B cell (primary cell): ENCODE data around the gene B9D1. TPM values are rescaled to one million over a fixed set of nuclear protein-coding genes. Genes with fewer than 3 reads are reported as not detected.

Experiments used
- ATAC-seq: fragments of 200-7000 bp; cut with Tn5 transposase; one replicate; pipeline ENCODE4 v1.10.0; 2021; ENCODE audit warnings: low read depth, mild to moderate bottlenecking, moderate number of reproducible peaks, moderate library complexity
- CTCF ChIA-PET: fragments of 350-600 bp; sonication (Branson Sonifier 250); formaldehyde crosslinking; loops from one replicate; lab custom pipeline; 2021; ENCODE audit warnings: antibody characterized with exemption, inconsistent platforms; lab: Charles Lee
- POLR2A ChIA-PET: fragments of 350-600 bp; sonication (Branson Sonifier 250); formaldehyde crosslinking; loops from one replicate; lab custom pipeline; 2021; ENCODE audit warnings: antibody characterized with exemption; lab: Charles Lee
- DNase-seq: peaks from one replicate; pipeline ENCODE4 v3.0.0; 2013
- H2AFZ ChIP-seq: 2 replicates; pipeline ENCODE4 v1.6.1; 2012; ENCODE audit warnings: mild to moderate bottlenecking, low read depth, low read length; ENCODE audit not compliant: insufficient read depth, poor library complexity, severe bottlenecking
- H3K27ac ChIP-seq, 2 donors: 1 replicate in 1 of 2; 2 replicates in 1 of 2; pipeline ENCODE4 v1.5.1; 2012 to 2013; ENCODE audit warnings: low read length in 2 of 2, mild to moderate bottlenecking in 2 of 2, moderate library complexity in 1 of 2
- H3K27me3 ChIP-seq, 4 experiments: fragments of 200-600 bp in 1 of 4; sonication (generic) in 1 of 4; replicated peaks in 1 of 4; 1 replicate in 2 of 4; 2 replicates in 2 of 4; pipeline versions ENCODE4 v1.6.1 to v1.7.0; 2013 to 2016; ENCODE audit warnings: low read length in 3 of 4, mild to moderate bottlenecking in 2 of 4, mixed read lengths in 1 of 4, moderate library complexity in 1 of 4; ENCODE audit not compliant: insufficient read depth in 4 of 4, control insufficient read depth in 3 of 4; ENCODE audit errors: control extremely low read depth in 1 of 4
- H3K36me3 ChIP-seq, 2 experiments: replicated peaks in 1 of 2; 1 replicate in 1 of 2; 2 replicates in 1 of 2; pipeline versions ENCODE4 v1.6.1 to v1.7.1; 2013; ENCODE audit warnings: low read length in 1 of 2; ENCODE audit not compliant: insufficient read depth in 2 of 2, control insufficient read depth in 1 of 2; ENCODE audit errors: control extremely low read depth in 1 of 2, extremely low read depth in 1 of 2
- H3K4me1 ChIP-seq, 2 donors: fragments of 200-600 bp in 1 of 2; sonication (generic) in 1 of 2; 1 replicate in 1 of 2; 2 replicates in 1 of 2; pipeline versions ENCODE4 v1.5.1 to v1.6.1; 2013 to 2017; ENCODE audit warnings: low read length in 2 of 2; ENCODE audit not compliant: control insufficient read depth in 2 of 2, insufficient read depth in 2 of 2
- H3K4me2 ChIP-seq: replicated peaks from 2 replicates; pipeline ENCODE3; 2012; ENCODE audit warnings: mild to moderate bottlenecking, low read depth, low read length; ENCODE audit not compliant: poor library complexity, severe bottlenecking
- H3K4me3 ChIP-seq, 5 experiments: fragments of 200-600 bp in 1 of 5; sonication (generic) in 1 of 5; 1 replicate in 3 of 5; 2 replicates in 2 of 5; pipeline versions ENCODE4 v1.5.1 to v1.7.0; 2011 to 2016; ENCODE audit warnings: low read length in 4 of 5, mild to moderate bottlenecking in 4 of 5, low read depth in 2 of 5, control low read depth in 1 of 5, moderate library complexity in 1 of 5; ENCODE audit not compliant: insufficient read depth in 1 of 5; ENCODE audit errors: control extremely low read depth in 1 of 5, extremely low read depth in 1 of 5
- H3K79me2 ChIP-seq: fragments of 200-600 bp; sonication (generic); one replicate; pipeline ENCODE4 v1.6.0; 2016; ENCODE audit warnings: low read length; ENCODE audit not compliant: control insufficient read depth, insufficient read depth
- H3K9ac ChIP-seq: fragments of 200-600 bp; sonication (generic); 2 replicates; pipeline ENCODE4 v1.6.1; 2017; ENCODE audit warnings: mild to moderate bottlenecking, low read length, moderate library complexity
- H3K9me3 ChIP-seq, 3 donors: one replicate each; pipeline versions ENCODE4 v1.6.1 to v1.7.1; 2013; ENCODE audit warnings: low read length in 2 of 3; ENCODE audit not compliant: control insufficient read depth in 2 of 3, insufficient read depth in 1 of 3; ENCODE audit errors: control extremely low read depth in 1 of 3
- H4K20me1 ChIP-seq: 2 replicates; pipeline ENCODE4 v1.6.0; 2012; ENCODE audit warnings: mild to moderate bottlenecking, low read length; ENCODE audit not compliant: insufficient read depth, control insufficient read depth, poor library complexity, severe bottlenecking
- H3K27ac Mint-ChIP-seq: one replicate; pipeline ENCODE4 v1.8.0; 2021; ENCODE audit warnings: mixed read lengths
- H3K27me3 Mint-ChIP-seq: one replicate; pipeline ENCODE4 v1.8.0; 2021; ENCODE audit warnings: mixed read lengths
- H3K4me1 Mint-ChIP-seq: one replicate; pipeline ENCODE4 v1.8.0; 2021; ENCODE audit warnings: mixed read lengths
- H3K4me3 Mint-ChIP-seq: one replicate; pipeline ENCODE4 v1.8.0; 2021; ENCODE audit warnings: mixed read lengths
- H3K9me3 Mint-ChIP-seq: one replicate; pipeline ENCODE4 v1.8.0; 2022; ENCODE audit warnings: mixed read lengths; ENCODE audit not compliant: insufficient read depth
- EZH2 ChIP-seq: IDR thresholded peaks from 2 replicates; pipeline ENCODE4 v1.6.1; 2012; ENCODE audit warnings: borderline replicate concordance, low read depth, mild to moderate bottlenecking, moderate library complexity, low read length; ENCODE audit not compliant: insufficient read depth, poor library complexity, severe bottlenecking
- WGBS: methylation state at CpG from one replicate; pipeline ENCODE4 v1.1.5; 2013; ENCODE audit warnings: missing lambda C conversion rate; ENCODE audit not compliant: insufficient coverage; 5-methylcytosine and 5-hydroxymethylcytosine counted together
- intact Hi-C: fragments of 100-400 bp; cut with micrococcal nuclease; formaldehyde crosslinking; loops from one replicate; pipeline ENCODE4 v1.10.0; 2022
- polyA plus RNA-seq: library from polyadenylated mRNA; depleted of rRNA; stranded (reverse); fragments of >200 nt; gene quantifications from 2 replicates; pipeline ENCODE4 v1.2.3, GENCODE V29; 2012
- total RNA-seq, 2 donors: library from RNA; stranded (reverse); fragments of 120-200 nt in 1 of 2; gene quantifications; 1 replicate in 1 of 2; 2 replicates in 1 of 2; pipeline versions ENCODE4 v1.2.3 to v1.2.4, GENCODE V29; 2013 to 2022
- TF ChIP-seq, protein P1 (sequence below): fragments of 200-600 bp; IDR thresholded peaks from one replicate; pipeline ENCODE4 v1.8.0; 2022; ENCODE audit warnings: antibody characterized with exemption, mild to moderate bottlenecking

Gene B9D1
- total and polyA plus RNA-seq, 2 donors (not counting 1 experiment from before 2014, with no cell fraction given): 2.5 to 6.9 TPM

GRCh38 chr17:19316761-19317358, 45.7 kb downstream of the B9D1 start:
- Histone ChIP-seq H3K27ac (no peak overlapping the region), H3K79me2 (peaks cover 5% of the 10 kb centered on the region), H3K4me1 (peaks cover 0 to 4% of the 10 kb centered on the region in 2 donors), H3K27me3 (peaks cover 0 to 24% (median 0%) of the 10 kb centered on the region in 4 experiments), H3K4me2 (no peak overlapping the region), H3K9me3 (peaks cover 0 to under 1% (median 0%) of the 10 kb centered on the region in 3 donors), H3K9ac (no peak overlapping the region), H4K20me1 (no peaks in the 10 kb centered on the region), H3K4me3 (no peak overlapping the region), H3K36me3 (peaks cover 0 to 13% of the 10 kb centered on the region in 2 experiments), H2AFZ (no peak overlapping the region)
- DNase-seq (no peak), ATAC-seq (no peak)
- Mint-ChIP-seq H3K27ac (no peak overlapping the region), H3K4me3 (no peak overlapping the region), H3K4me1 (peaks cover 7% of the 10 kb centered on the region), H3K27me3 (peaks cover 6% of the 10 kb centered on the region), H3K9me3 (no peaks in the 10 kb centered on the region)
- WGBS: 80% methylated on average over 1 of the region's 3 CpGs
- TF ChIP-seq, protein P1, sequence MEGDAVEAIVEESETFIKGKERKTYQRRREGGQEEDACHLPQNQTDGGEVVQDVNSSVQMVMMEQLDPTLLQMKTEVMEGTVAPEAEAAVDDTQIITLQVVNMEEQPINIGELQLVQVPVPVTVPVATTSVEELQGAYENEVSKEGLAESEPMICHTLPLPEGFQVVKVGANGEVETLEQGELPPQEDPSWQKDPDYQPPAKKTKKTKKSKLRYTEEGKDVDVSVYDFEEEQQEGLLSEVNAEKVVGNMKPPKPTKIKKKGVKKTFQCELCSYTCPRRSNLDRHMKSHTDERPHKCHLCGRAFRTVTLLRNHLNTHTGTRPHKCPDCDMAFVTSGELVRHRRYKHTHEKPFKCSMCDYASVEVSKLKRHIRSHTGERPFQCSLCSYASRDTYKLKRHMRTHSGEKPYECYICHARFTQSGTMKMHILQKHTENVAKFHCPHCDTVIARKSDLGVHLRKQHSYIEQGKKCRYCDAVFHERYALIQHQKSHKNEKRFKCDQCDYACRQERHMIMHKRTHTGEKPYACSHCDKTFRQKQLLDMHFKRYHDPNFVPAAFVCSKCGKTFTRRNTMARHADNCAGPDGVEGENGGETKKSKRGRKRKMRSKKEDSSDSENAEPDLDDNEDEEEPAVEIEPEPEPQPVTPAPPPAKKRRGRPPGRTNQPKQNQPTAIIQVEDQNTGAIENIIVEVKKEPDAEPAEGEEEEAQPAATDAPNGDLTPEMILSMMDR: no peak
- TF ChIP-seq EZH2: no peak
- CTCF ChIA-PET: interaction anchor here (1.0 to 3.4 kb wide), 4 partner anchors 20 to 449 kb away, joined by 3 to 23 read pairs (median 4); no protein-coding TSS in a partner anchor
- POLR2A ChIA-PET: no interaction called here
- intact Hi-C loops: loop anchor here (1.0 kb wide), 2 partner anchors 21 to 130 kb away; no protein-coding TSS in a partner anchor

DNA sequence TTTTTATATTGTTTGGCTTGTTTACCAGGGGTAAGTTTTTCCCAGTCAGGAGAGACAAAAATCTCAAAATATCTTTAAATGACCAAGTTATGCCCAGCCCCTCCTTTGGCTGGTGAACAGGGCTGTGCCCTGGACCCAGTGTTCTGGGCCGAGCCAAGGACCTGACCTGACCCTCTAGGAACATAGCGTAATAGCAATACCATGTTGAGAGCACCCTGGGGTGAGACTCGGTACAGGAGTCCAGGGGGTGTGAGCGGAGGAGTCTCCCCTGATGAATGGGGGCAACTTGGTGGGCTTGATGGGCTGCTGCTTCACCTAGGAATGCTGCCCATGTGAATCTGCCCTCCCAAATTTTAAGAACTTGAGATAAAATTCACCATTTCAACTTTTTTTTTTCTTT, 47.4 kb downstream of the B9D1 start:
- H3K27me3 Mint-ChIP-seq: peaks cover 6% of the 10 kb centered on the region
- 93% methylated on average over 4 of the region's 4 CpGs for WGBS
- no peak overlapping the region for H3K4me3 ChIP-seq
- ChIA-PET CTCF (interaction anchor here (1.5 kb wide), 1 partner anchor 39 kb away, joined by 3 read pairs; no protein-coding TSS in a partner anchor), POLR2A (no interaction called here)
- DNase-seq (no peak), ATAC-seq (no peak)
- peaks cover 0 to 13% of the 10 kb centered on the region in 2 experiments for H3K36me3 ChIP-seq
- TF ChIP-seq, protein P1: no peak
- TF ChIP-seq EZH2: no peak
- no peak overlapping the region for H3K27ac Mint-ChIP-seq
- H3K4me1 Mint-ChIP-seq: peaks cover 8% of the 10 kb centered on the region
- H3K4me2 ChIP-seq: no peak overlapping the region
- H3K27me3 ChIP-seq: peaks cover 0 to 31% (median under 1%) of the 10 kb centered on the region in 4 experiments
- H4K20me1 ChIP-seq: no peaks in the 10 kb centered on the region
- H3K79me2 ChIP-seq: peaks cover 5% of the 10 kb centered on the region
- no peak overlapping the region for H3K27ac ChIP-seq
- H3K9me3 ChIP-seq: no peaks in the 10 kb centered on the region
- no peak overlapping the region for H2AFZ ChIP-seq
- intact Hi-C loops: no loop called here
- no peaks in the 10 kb centered on the region for H3K9me3 Mint-ChIP-seq
- peaks cover 0 to 4% of the 10 kb centered on the region in 2 donors for H3K4me1 ChIP-seq
- no peak overlapping the region for H3K9ac ChIP-seq
- no peak overlapping the region for H3K4me3 Mint-ChIP-seq
